NT2/D1 (cell line): ENCODE results near the gene TRMT44.

Experiments used
- DNase-seq: peaks from one replicate; pipeline ENCODE4 v3.0.0-alpha.2; 2011; ENCODE audit warnings: low read depth, low spot score
- H3K27me3 ChIP-seq: 2 replicates; pipeline ENCODE4 v1.6.0; 2011; ENCODE audit warnings: mild to moderate bottlenecking; ENCODE audit not compliant: insufficient read length, insufficient read depth
- H3K36me3 ChIP-seq: 2 replicates; pipeline ENCODE4 v1.6.1; 2011; ENCODE audit warnings: mild to moderate bottlenecking, low read length, mixed read lengths; ENCODE audit not compliant: insufficient read depth, insufficient read length
- H3K4me1 ChIP-seq: 2 replicates; pipeline ENCODE4 v1.5.1; 2011; ENCODE audit not compliant: insufficient read depth, insufficient read length
- H3K4me3 ChIP-seq: 2 replicates; pipeline ENCODE4 v1.5.1; 2011; ENCODE audit warnings: low read depth; ENCODE audit not compliant: insufficient read length
- H3K9ac ChIP-seq: 2 replicates; pipeline ENCODE4 v1.6.0; 2011; ENCODE audit warnings: low read depth; ENCODE audit not compliant: insufficient read length
- H3K9me3 ChIP-seq: 2 replicates; pipeline ENCODE4 v1.5.1; 2011; ENCODE audit warnings: mild to moderate bottlenecking, low read length; ENCODE audit not compliant: insufficient read depth
- SUZ12 ChIP-seq: IDR thresholded peaks from 2 replicates; pipeline ENCODE4 v1.6.1; 2011; ENCODE audit not compliant: insufficient read length, insufficient read depth; ENCODE audit errors: extremely low read depth
- YY1 ChIP-seq: IDR thresholded peaks from 2 replicates; pipeline ENCODE4 v1.6.1; 2011; ENCODE audit not compliant: insufficient read length, insufficient read depth
- ZNF274 ChIP-seq: IDR thresholded peaks from 2 replicates; pipeline ENCODE4 v1.6.1; 2011; ENCODE audit warnings: mild to moderate bottlenecking, low read depth, low read length

Gene TRMT44

DNA sequence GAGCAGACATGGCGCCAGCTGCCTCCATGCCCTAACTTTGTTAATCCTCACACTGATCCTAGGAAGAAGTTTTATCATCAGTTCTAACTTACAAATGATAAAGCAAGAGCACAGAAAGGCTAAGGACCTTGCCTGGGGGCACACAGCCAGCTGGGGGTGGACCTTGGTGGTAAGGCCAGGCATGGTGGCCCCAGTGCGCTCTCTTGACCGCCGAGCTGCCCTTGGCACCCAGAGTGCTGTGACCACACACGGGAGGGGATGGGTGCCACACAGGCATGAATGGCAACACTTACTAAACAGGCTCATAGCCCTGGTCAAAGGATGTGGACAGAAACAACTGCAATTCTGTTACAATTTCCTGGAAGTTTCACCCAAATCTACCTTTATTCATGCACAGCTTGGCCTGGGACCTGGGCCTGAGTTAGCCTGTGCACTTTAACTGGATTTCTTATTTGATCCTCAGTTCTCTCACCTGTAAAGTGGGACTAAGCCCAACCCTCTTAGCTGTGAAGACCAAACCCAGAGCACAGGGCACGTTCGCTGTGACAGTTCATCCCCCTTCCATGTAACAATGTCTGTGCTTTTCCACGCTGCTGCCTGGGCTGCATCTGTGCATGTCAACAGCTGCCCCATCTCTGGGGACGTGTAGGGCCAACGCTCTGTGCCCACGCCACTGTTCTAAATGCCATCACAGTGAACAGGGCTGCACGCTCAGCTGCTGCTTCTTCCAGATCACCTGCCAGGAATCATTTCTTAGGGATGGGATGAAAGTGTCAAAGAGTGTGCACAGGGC, 44.9 kb upstream of the TRMT44 start:
- DNase-seq = no peak
- TF ChIP-seq ZNF274 (no peak), SUZ12 (no peak), YY1 (no peak)

GRCh38 chr4:8396762-8397406, 43.7 kb upstream of the TRMT44 start:
- peaks cover 30% of the 10 kb centered on the region for H3K36me3 ChIP-seq
- no peak for DNase-seq
- no peak overlapping the region for H3K9ac ChIP-seq
- no peaks in the 10 kb centered on the region for H3K27me3 ChIP-seq
- H3K9me3 ChIP-seq = no peaks in the 10 kb centered on the region
- peaks cover 16% of the 10 kb centered on the region for H3K4me1 ChIP-seq
- TF ChIP-seq ZNF274 (no peak), YY1 (no peak), SUZ12 (no peak)
- no peak overlapping the region for H3K4me3 ChIP-seq

More for the DNA sequence above, 44.9 kb upstream of the TRMT44 start:
- Histone ChIP-seq H3K4me1 (peaks cover 16% of the 10 kb centered on the region), H3K9ac (no peak overlapping the region), H3K27me3 (no peaks in the 10 kb centered on the region), H3K4me3 (no peak overlapping the region), H3K36me3 (peaks cover 32% of the 10 kb centered on the region), H3K9me3 (no peaks in the 10 kb centered on the region)

DNA sequence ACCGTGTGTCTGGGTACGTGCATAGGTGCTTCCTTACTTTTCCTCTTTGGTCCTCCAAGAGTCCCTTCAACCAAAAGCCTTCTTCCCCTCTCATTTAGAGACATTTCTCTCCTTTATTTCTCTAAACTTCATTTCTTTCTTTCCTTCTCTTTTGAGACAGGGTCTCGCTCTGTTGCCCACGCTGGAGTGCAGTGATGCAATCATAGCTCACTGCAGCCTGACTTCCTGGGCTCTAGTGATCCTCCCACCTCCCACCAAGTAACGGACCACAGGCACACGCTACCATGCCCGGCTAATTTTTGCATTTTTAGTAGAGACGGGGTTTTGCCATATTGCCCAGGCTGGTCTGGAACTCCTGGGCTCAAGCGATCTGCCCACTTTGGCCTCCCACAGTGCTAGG, 42.2 kb upstream of the TRMT44 start:
- no peak for DNase-seq
- peaks cover 35% of the 10 kb centered on the region for H3K36me3 ChIP-seq
- H3K27me3 ChIP-seq = no peaks in the 10 kb centered on the region
- H3K4me1 ChIP-seq = peaks cover 14% of the 10 kb centered on the region
- H3K9me3 ChIP-seq = no peaks in the 10 kb centered on the region
- TF ChIP-seq YY1 (no peak), ZNF274 (no peak), SUZ12 (no peak)
- no peak overlapping the region for H3K9ac ChIP-seq
- no peak overlapping the region for H3K4me3 ChIP-seq

GRCh38 chr4:8399298-8399697, 41.3 kb upstream of the TRMT44 start:
- Histone ChIP-seq H3K27me3 (no peaks in the 10 kb centered on the region), H3K9ac (no peak overlapping the region), H3K9me3 (no peaks in the 10 kb centered on the region), H3K36me3 (peaks cover 32% of the 10 kb centered on the region), H3K4me1 (peaks cover 14% of the 10 kb centered on the region), H3K4me3 (no peak overlapping the region)
- TF ChIP-seq SUZ12 (no peak), ZNF274 (no peak), YY1 (no peak)
- DNase-seq = no peak

GRCh38 chr4:8400632-8401325, 39.8 kb upstream of the TRMT44 start:
- Histone ChIP-seq H3K4me1 (peaks cover 11% of the 10 kb centered on the region), H3K4me3 (no peak overlapping the region), H3K36me3 (peaks cover 37% of the 10 kb centered on the region), H3K9ac (no peak overlapping the region), H3K9me3 (peaks cover under 1% of the 10 kb centered on the region; the same call in 1 of the 2 replicates), H3K27me3 (no peaks in the 10 kb centered on the region)
- TF ChIP-seq YY1 = no peak
- TF ChIP-seq SUZ12 = no peak
- no peak for TF ChIP-seq ZNF274
- DNase-seq = no peak

DNA sequence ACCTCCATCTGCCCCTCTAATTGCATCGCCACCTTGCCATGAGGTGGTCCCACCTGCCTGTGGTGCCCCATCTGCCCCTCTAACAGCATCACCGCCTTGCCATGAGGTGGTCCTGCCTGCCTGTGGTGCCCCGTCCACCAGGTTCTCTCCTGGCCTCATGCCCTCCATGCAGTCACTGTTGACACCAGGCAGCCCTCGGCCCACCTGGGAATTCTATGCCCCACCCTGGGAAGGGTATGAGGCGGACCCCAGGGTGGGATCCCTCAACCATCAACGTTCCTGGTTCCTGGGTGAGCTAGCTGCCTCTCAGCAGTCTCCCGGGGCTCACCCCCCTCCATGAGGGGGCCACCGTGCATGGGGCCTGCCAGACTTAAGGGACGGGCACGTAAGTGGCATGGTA, 38.9 kb upstream of the TRMT44 start:
- Histone ChIP-seq H3K4me3 (no peak overlapping the region), H3K36me3 (peaks cover 35% of the 10 kb centered on the region), H3K27me3 (no peaks in the 10 kb centered on the region), H3K9ac (no peak overlapping the region), H3K9me3 (peaks cover 10% of the 10 kb centered on the region; the same call in 1 of the 2 replicates), H3K4me1 (peaks cover 11% of the 10 kb centered on the region)
- DNase-seq = no peak
- no peak for TF ChIP-seq SUZ12
- TF ChIP-seq YY1 = no peak
- TF ChIP-seq ZNF274 = no peak

GRCh38 chr4:8402181-8402597, 38.4 kb upstream of the TRMT44 start:
- H3K9me3 ChIP-seq = peaks cover 12% of the 10 kb centered on the region; the same call in 1 of the 2 replicates
- H3K4me3 ChIP-seq = no peak overlapping the region
- TF ChIP-seq ZNF274 (no peak), YY1 (no peak), SUZ12 (no peak)
- no peak overlapping the region for H3K9ac ChIP-seq
- H3K4me1 ChIP-seq = peaks cover 7% of the 10 kb centered on the region
- no peak for DNase-seq
- peaks cover 33% of the 10 kb centered on the region for H3K36me3 ChIP-seq
- H3K27me3 ChIP-seq = no peaks in the 10 kb centered on the region
